DOHH2 (cell line): ENCODE measurements around the gene SERPINB12.

Experiments
- CTCF ChIP-seq: fragments of 200-600 bp; sonication (generic); IDR thresholded peaks from one replicate; pipeline ENCODE4 v1.5.1; 2014; ENCODE audit warnings: antibody characterized with exemption, mild to moderate bottlenecking, low read depth, low read length; ENCODE audit not compliant: poor library complexity, severe bottlenecking
- EZH2phosphoT487 ChIP-seq: fragments of 200-600 bp; sonication (generic); IDR thresholded peaks from 2 replicates; pipeline ENCODE4 v1.6.1; 2017; ENCODE audit warnings: borderline replicate concordance, mild to moderate bottlenecking, antibody characterized with exemption, low read length, moderate library complexity, mixed read lengths

GRCh38 chr18:63603772-63604171 is 61.6 kb downstream of the SERPINB12 start:
- TF ChIP-seq CTCF (no peak), EZH2phosphoT487 (no peak)
